ENCODE measurements around the gene ZMIZ2. TPM values are rescaled to one million over a fixed set of nuclear protein-coding genes. Genes with fewer than 3 reads are reported as not detected.
"Not testable (repeated sequence)": the region's sequence is repeated elsewhere in the genome, so short reads cannot be mapped to it uniquely, and the experiment has no call there.

The ZMIZ2 gene
- total RNA-seq, 1 donor from 2014 or later = 54.3 TPM

GRCh38 chr7:44720301-44720700, 28.3 kb upstream of the ZMIZ2 start:
- intact Hi-C loops (cut with DNase I) = no loop called here
- no peak for DNase-seq (ENCODE audit: extremely low spot score in 2 of 2)
- TF ChIP-seq POLR2A (IDR thresholded peaks at IDR 0.05) = no peak
- TF ChIP-seq POLR2AphosphoS5 (IDR thresholded peaks at IDR 0.05; ENCODE audit: insufficient read depth in 1 of 2, low read depth in 1 of 2) = no peak
- TF ChIP-seq CTCF (IDR thresholded peaks at IDR 0.05) = no peak
- Histone ChIP-seq H3K36me3 (no peaks in the 10 kb centered on the region), H3K9me3 (no peaks in the 10 kb centered on the region), H3K27me3 (no peaks in the 10 kb centered on the region), H3K4me3 (no peak overlapping the region), H3K27ac (no peak overlapping the region), H3K4me1 (no peaks in the 10 kb centered on the region)

- Histone ChIP-seq H3K36me3 (no peaks in the 10 kb centered on the region), H3K27ac (no peak overlapping the region), H3K4me1 (no peaks in the 10 kb centered on the region), H3K27me3 (no peaks in the 10 kb centered on the region), H3K4me3 (no peak overlapping the region), H3K9me3 (no peaks in the 10 kb centered on the region)
- DNase-seq (ENCODE audit: extremely low spot score in 2 of 2) = no peak
- no peak for TF ChIP-seq CTCF (IDR thresholded peaks at IDR 0.05)
- TF ChIP-seq POLR2A (IDR thresholded peaks at IDR 0.05) = no peak
- intact Hi-C loops (cut with DNase I) = no loop called here
These were observed 24.4 kb upstream of the ZMIZ2 start for GRCh38 chr7:44724276-44724675.

DNA sequence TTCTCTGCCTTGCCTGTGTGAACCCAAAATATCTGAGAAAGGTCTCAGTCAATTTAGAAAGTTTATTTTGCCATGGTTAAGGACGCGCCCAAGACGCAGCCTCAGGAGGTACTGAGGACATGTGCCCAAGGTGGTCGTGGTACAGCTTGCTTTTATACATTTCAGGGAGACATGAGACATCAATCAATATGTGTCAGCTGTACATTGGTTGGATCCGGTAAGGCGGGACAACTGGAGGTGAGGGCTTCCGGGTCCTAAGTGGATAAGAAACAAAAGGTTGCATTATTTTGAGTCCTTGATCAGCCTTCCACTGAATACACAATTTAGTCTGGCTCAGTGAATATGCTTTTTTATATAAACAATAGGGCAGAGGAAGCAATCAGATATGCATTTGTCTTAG, 22.4 kb upstream of the ZMIZ2 start:
- not testable (repeated sequence) for H3K4me1 ChIP-seq

GRCh38 chr7:44727158-44727936, 21.3 kb upstream of the ZMIZ2 start:
- Histone ChIP-seq H3K4me1 (no peaks in the 10 kb centered on the region), H3K4me3 (no peak overlapping the region), H3K27ac (no peak overlapping the region), H3K27me3 (no peaks in the 10 kb centered on the region), H3K36me3 (no peaks in the 10 kb centered on the region), H3K9me3 (no peaks in the 10 kb centered on the region)
- DNase-seq (ENCODE audit: extremely low spot score in 2 of 2) = no peak
- TF ChIP-seq CTCF (IDR thresholded peaks at IDR 0.05) (no peak), POLR2AphosphoS5 (IDR thresholded peaks at IDR 0.05; ENCODE audit: insufficient read depth in 1 of 2, low read depth in 1 of 2) (no peak), POLR2A (IDR thresholded peaks at IDR 0.05) (no peak)
- intact Hi-C loops (cut with DNase I) = no loop called here

More for the DNA sequence above, 22.4 kb upstream of the ZMIZ2 start:
- H3K27me3 ChIP-seq; H3K27ac ChIP-seq; H3K4me3 ChIP-seq; H3K9me3 ChIP-seq; DNase-seq (ENCODE audit: extremely low spot score in 2 of 2); H3K36me3 ChIP-seq; intact Hi-C loops (cut with DNase I): not testable (repeated sequence)

GRCh38 chr7:44727937-44728262, 20.7 kb upstream of the ZMIZ2 start:
- DNase-seq (ENCODE audit: extremely low spot score in 2 of 2) = no peak
- no peaks in the 10 kb centered on the region for H3K9me3 ChIP-seq
- no peaks in the 10 kb centered on the region for H3K4me1 ChIP-seq
- no peak overlapping the region for H3K27ac ChIP-seq
- H3K36me3 ChIP-seq = no peaks in the 10 kb centered on the region
- intact Hi-C loops (cut with DNase I) = no loop called here
- TF ChIP-seq POLR2A (IDR thresholded peaks at IDR 0.05) (no peak), CTCF (IDR thresholded peaks at IDR 0.05) (no peak), POLR2AphosphoS5 (IDR thresholded peaks at IDR 0.05; ENCODE audit: insufficient read depth in 1 of 2, low read depth in 1 of 2) (no peak)
- no peaks in the 10 kb centered on the region for H3K27me3 ChIP-seq
- no peak overlapping the region for H3K4me3 ChIP-seq

Measured in vagina (tissue), 2 donors.